SK-N-SH (cell line): Measurements from ENCODE around the gene ZNF766. TPM values are rescaled to one million over a fixed set of nuclear protein-coding genes. Genes with fewer than 3 reads are reported as not detected.

ENCODE experiments used
- CTCF ChIA-PET: fragments of 300-600, 350-600 bp; formaldehyde crosslinking; extraction: SDS; loops from one replicate; lab custom pipeline; 2021; lab: Yijun Ruan, JAX
- POLR2A ChIA-PET: fragments of 350-600 bp; sonication (Branson Sonifier 250); formaldehyde crosslinking; extraction: SDS; loops from one replicate; lab custom pipeline; 2020; ENCODE audit warnings: antibody characterized with exemption, inconsistent platforms; lab: Yijun Ruan, JAX
- DNase-seq: peaks from one replicate; pipeline ENCODE4 v3.0.0; 2012
- H2AFZ ChIP-seq: fragments of 200-600 bp; sonication (generic); 2 replicates; pipeline ENCODE4 v1.8.1; 2016; ENCODE audit warnings: antibody characterized with exemption, mild to moderate bottlenecking, low read depth
- H3F3A ChIP-seq: fragments of 200-600 bp; sonication (generic); replicated peaks from 2 replicates; pipeline ENCODE3; 2016; ENCODE audit warnings: antibody characterized with exemption, mild to moderate bottlenecking; ENCODE audit not compliant: insufficient read depth
- H3K27ac ChIP-seq, 2 experiments: fragments of 200-500 bp in 1 of 2; fragments of 200-600 bp in 1 of 2; sonication (Bioruptor generic) in 1 of 2; sonication (generic), shearing (Covaris generic) in 1 of 2; 2 replicates each; pipeline versions ENCODE4 v1.5.1 to v1.6.1; 2014 to 2016; ENCODE audit warnings: low read depth in 2 of 2, inconsistent platforms in 1 of 2, low read length in 1 of 2, mild to moderate bottlenecking in 1 of 2, mixed read lengths in 1 of 2
- H3K27me3 ChIP-seq: fragments of 200-600 bp; sonication (generic), shearing (Covaris generic); 2 replicates; pipeline ENCODE4 v1.6.1; 2016; ENCODE audit warnings: mixed run types; ENCODE audit not compliant: insufficient read depth
- H3K36me3 ChIP-seq, 2 experiments: fragments of 200-500 bp in 1 of 2; fragments of 200-600 bp in 1 of 2; sonication (Bioruptor generic) in 1 of 2; sonication (generic) in 1 of 2; replicated peaks in 1 of 2; 2 replicates each; pipeline versions ENCODE3 to v1.5.1; 2014 to 2016; ENCODE audit warnings: low read length in 1 of 2, mild to moderate bottlenecking in 1 of 2; ENCODE audit not compliant: insufficient read depth in 2 of 2, control insufficient read depth in 1 of 2
- H3K4me1 ChIP-seq, 2 experiments: fragments of 200-500 bp in 1 of 2; fragments of 200-600 bp in 1 of 2; sonication (Bioruptor generic) in 1 of 2; sonication (generic), shearing (Covaris generic) in 1 of 2; 2 replicates each; pipeline versions ENCODE4 v1.5.1 to v1.6.1; 2014 to 2016; ENCODE audit warnings: low read depth in 1 of 2, low read length in 1 of 2, mixed run types in 1 of 2; ENCODE audit not compliant: insufficient read depth in 2 of 2, control insufficient read depth in 1 of 2
- H3K4me2 ChIP-seq: fragments of 200-600 bp; sonication (generic), shearing (Covaris generic); 2 replicates; pipeline ENCODE4 v1.6.1; 2017; ENCODE audit warnings: mixed run types
- H3K4me3 ChIP-seq, 2 experiments: fragments of 200-500 bp in 1 of 2; fragments of 200-600 bp in 1 of 2; sonication (Bioruptor generic) in 1 of 2; sonication (generic), shearing (Covaris generic) in 1 of 2; 2 replicates each; pipeline versions ENCODE4 v1.5.1 to v1.8.1; 2014 to 2016; ENCODE audit warnings: low read depth in 2 of 2, inconsistent platforms in 1 of 2, low read length in 1 of 2, mild to moderate bottlenecking in 1 of 2, mixed read lengths in 1 of 2, moderate library complexity in 1 of 2
- H3K79me2 ChIP-seq: fragments of 200-600 bp; sonication (generic); 2 replicates; pipeline ENCODE4 v1.8.1; 2017; ENCODE audit warnings: mild to moderate bottlenecking; ENCODE audit not compliant: insufficient read depth
- H3K9ac ChIP-seq: fragments of 200-600 bp; sonication (generic); 2 replicates; pipeline ENCODE4 v1.6.1; 2017; ENCODE audit warnings: mixed run types
- H3K9me2 ChIP-seq: fragments of 200-600 bp; sonication (generic); 2 replicates; pipeline ENCODE4 v1.6.1; 2017; ENCODE audit warnings: mixed run types
- H3K9me3 ChIP-seq: fragments of 200-600 bp; sonication (generic); 2 replicates; pipeline ENCODE4 v1.6.1; 2017; ENCODE audit warnings: mixed run types, mild to moderate bottlenecking, moderate library complexity
- H4K20me1 ChIP-seq: fragments of 200-600 bp; sonication (generic); 2 replicates; pipeline ENCODE4 v1.6.1; 2017; ENCODE audit warnings: mild to moderate bottlenecking, mixed run types; ENCODE audit not compliant: insufficient read depth
- CTCF ChIP-seq: fragments of 200-600 bp; sonication (generic); IDR thresholded peaks from 2 replicates; pipeline ENCODE4 v1.6.1; 2017; ENCODE audit warnings: antibody characterized with exemption, mild to moderate bottlenecking, moderate library complexity
- ELF1 ChIP-seq: IDR thresholded peaks from 2 replicates; pipeline ENCODE4 v1.4.0; 2012
- EP300 ChIP-seq, 2 experiments: IDR thresholded peaks; 2 replicates each; pipeline versions ENCODE4 v1.4.0 to v1.6.1; 2012; ENCODE audit warnings: borderline replicate concordance in 1 of 2, low read depth in 1 of 2, low read length in 1 of 2
- FOXM1 ChIP-seq: IDR thresholded peaks from 2 replicates; pipeline ENCODE4 v1.4.0; 2012; ENCODE audit warnings: low read depth, mild to moderate bottlenecking
- GATA2 ChIP-seq: sonication (generic); formaldehyde crosslinking; IDR thresholded peaks from 2 replicates; pipeline ENCODE4 v1.5.0; 2020; ENCODE audit warnings: mild to moderate bottlenecking, missing genetic modification reagents
- IRF3 ChIP-seq: fragments of 150-350 bp; IDR thresholded peaks from 2 replicates; pipeline ENCODE4 v1.6.1; 2016; ENCODE audit warnings: mild to moderate bottlenecking, low read depth, low read length
- JUND ChIP-seq: IDR thresholded peaks from 2 replicates; pipeline ENCODE4 v1.4.0; 2012
- MAX ChIP-seq: IDR thresholded peaks from 2 replicates; pipeline ENCODE4 v1.4.0; 2012; ENCODE audit warnings: low read depth
- MEF2A ChIP-seq: IDR thresholded peaks from 2 replicates; pipeline ENCODE4 v1.4.0; 2012; ENCODE audit warnings: low read depth, borderline replicate concordance
- NFIC ChIP-seq: IDR thresholded peaks from 2 replicates; pipeline ENCODE4 v1.4.0; 2012; ENCODE audit warnings: borderline replicate concordance
- PBX3 ChIP-seq: IDR thresholded peaks from 2 replicates; pipeline ENCODE4; 2012
- RFX5 ChIP-seq: IDR thresholded peaks from 2 replicates; pipeline ENCODE4 v1.6.1; 2012; ENCODE audit warnings: mild to moderate bottlenecking, improper control_type of control experiment, low read length
- SIN3A ChIP-seq: IDR thresholded peaks from 2 replicates; pipeline ENCODE4 v1.6.1; 2012; ENCODE audit warnings: low read depth, mild to moderate bottlenecking, low read length, moderate library complexity, borderline replicate concordance
- SMC3 ChIP-seq: IDR thresholded peaks from 2 replicates; pipeline ENCODE4 v1.6.1; 2012; ENCODE audit warnings: low read depth, low read length, improper control_type of control experiment
- ZBTB33 ChIP-seq: IDR thresholded peaks from 2 replicates; pipeline ENCODE4 v1.4.0; 2012; ENCODE audit warnings: low read depth, borderline replicate concordance
- WGBS: methylation state at CpG from one replicate; pipeline ENCODE4 v1.1.6; 2017; ENCODE audit warnings: low lambda C conversion rate; 5-methylcytosine and 5-hydroxymethylcytosine counted together
- polyA plus RNA-seq, 3 experiments: library from polyadenylated mRNA; depleted of rRNA; stranded (reverse); fragments of >200 nt; gene quantifications; 2 replicates each; pipeline ENCODE4 v1.2.3, GENCODE V29; 2012
- TF ChIP-seq, protein P1 (sequence below): IDR thresholded peaks from 2 replicates; pipeline ENCODE4 v1.4.0; 2012; ENCODE audit warnings: low read depth, borderline replicate concordance

Gene ZNF766
- polyA plus RNA-seq, 1 of the 3 experiments (the other 2 are of a cell fraction): 3.9 TPM

DNA sequence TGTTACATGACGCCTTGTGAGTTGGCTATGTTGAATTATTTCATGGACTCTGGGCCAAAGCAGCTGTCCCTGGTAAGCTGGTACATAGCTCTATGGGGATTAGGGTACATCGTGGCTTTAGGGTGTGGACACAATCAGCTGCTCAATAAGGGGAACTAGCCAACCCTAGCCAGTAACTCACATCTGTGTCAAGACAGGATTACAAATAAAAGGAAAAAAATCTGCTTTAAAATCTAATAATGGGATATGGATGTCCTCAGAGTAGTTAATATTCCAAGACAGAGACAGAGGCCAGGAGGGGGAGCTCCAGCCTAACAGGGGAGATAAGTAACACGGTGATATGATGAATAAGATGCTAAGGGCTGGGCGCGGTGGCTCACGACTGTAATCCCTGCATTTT lies 21.1 kb upstream of the ZNF766 start (continued):
- TF ChIP-seq FOXM1 (no peak), EP300 (IDR thresholded peaks at IDR 0.05; ENCODE audit: borderline replicate concordance in 1 of 2, low read depth in 1 of 2, low read length in 1 of 2) (no peak)

DNA sequence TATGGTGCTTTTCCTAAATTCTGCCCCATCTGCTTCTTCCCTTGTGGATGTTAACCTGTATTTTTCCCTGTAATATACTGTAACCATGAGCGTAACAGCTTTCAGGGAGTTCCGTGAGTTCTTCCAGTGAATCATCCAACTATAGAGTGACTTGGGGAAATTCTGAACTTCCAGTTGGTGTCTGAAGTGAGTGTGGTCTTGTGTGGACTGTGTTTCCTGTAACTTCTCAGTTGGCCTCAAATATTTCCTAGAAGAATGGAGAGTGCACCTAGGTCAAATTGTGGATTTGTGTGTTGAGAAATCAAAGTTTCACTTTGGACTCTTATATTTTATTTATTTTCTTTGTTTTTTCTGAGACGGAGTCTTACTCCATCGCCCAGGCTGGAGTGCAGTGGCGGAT lies 11.0 kb upstream of the ZNF766 start:
- H3F3A ChIP-seq: no peaks in the 10 kb centered on the region
- POLR2A ChIA-PET: no interaction called here
- CTCF ChIA-PET: no interaction called here

More for the DNA sequence above, 11.0 kb upstream of the ZNF766 start:
- H3K4me3 ChIP-seq: no peak overlapping the region
- no peaks in the 10 kb centered on the region for H3K4me1 ChIP-seq
- DNase-seq: no peak
- no peaks in the 10 kb centered on the region for H4K20me1 ChIP-seq
- H3K9me2 ChIP-seq: no peaks in the 10 kb centered on the region
- no peaks in the 10 kb centered on the region; the same call in 1 of the 2 replicates for H3K27me3 ChIP-seq
- 63% methylated on average over 5 of the region's 5 CpGs for WGBS
- TF ChIP-seq, protein P1, sequence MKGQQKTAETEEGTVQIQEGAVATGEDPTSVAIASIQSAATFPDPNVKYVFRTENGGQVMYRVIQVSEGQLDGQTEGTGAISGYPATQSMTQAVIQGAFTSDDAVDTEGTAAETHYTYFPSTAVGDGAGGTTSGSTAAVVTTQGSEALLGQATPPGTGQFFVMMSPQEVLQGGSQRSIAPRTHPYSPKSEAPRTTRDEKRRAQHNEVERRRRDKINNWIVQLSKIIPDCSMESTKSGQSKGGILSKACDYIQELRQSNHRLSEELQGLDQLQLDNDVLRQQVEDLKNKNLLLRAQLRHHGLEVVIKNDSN: no peak
- no peak for TF ChIP-seq SMC3
- no peak for TF ChIP-seq MEF2A
- TF ChIP-seq RFX5: no peak
- TF ChIP-seq NFIC: no peak
- TF ChIP-seq ELF1: no peak
- TF ChIP-seq PBX3: no peak
- no peak for TF ChIP-seq IRF3
- TF ChIP-seq GATA2 (CRISPR knock-in tag): no peak
- no peak for TF ChIP-seq JUND
- no peak for TF ChIP-seq ZBTB33
- TF ChIP-seq MAX: no peak
- no peak for TF ChIP-seq CTCF
- no peak for TF ChIP-seq SIN3A
- H3K4me2 ChIP-seq: no peak overlapping the region
- H3K79me2 ChIP-seq: no peaks in the 10 kb centered on the region
- H3K27ac ChIP-seq: no peak overlapping the region
- H3K9me3 ChIP-seq: no peaks in the 10 kb centered on the region
- H3K9ac ChIP-seq: no peak overlapping the region
- no peak overlapping the region for H2AFZ ChIP-seq
- no peaks in the 10 kb centered on the region for H3K36me3 ChIP-seq
